GM18498 (cell line): ENCODE results near the gene CBLN3.

Experiments
- ATAC-seq: cut with Tn5 transposase; IDR thresholded peaks from one replicate; pipeline ENCODE4 v1.9.1; 2021; ENCODE audit warnings: mild to moderate bottlenecking, moderate library complexity; ENCODE audit not compliant: unreplicated experiment

Gene CBLN3

GRCh38 chr14:24385524-24385923 is 43.9 kb downstream of the CBLN3 start:
- no peak for ATAC-seq

- ATAC-seq = no peak
These were observed 45.3 kb downstream of the CBLN3 start for GRCh38 chr14:24384169-24384568.

GRCh38 chr14:24382064-24382371 is 47.5 kb downstream of the CBLN3 start:
- no peak for ATAC-seq

- ATAC-seq = no peak
These were observed 48.0 kb downstream of the CBLN3 start for GRCh38 chr14:24381363-24382063.

GRCh38 chr14:24379907-24380730 is 49.3 kb downstream of the CBLN3 start:
- ATAC-seq = no peak

- ATAC-seq = no peak
These were observed 50.2 kb downstream of the CBLN3 start for GRCh38 chr14:24378981-24379906.

GRCh38 chr14:24378327-24378726 is 51.1 kb downstream of the CBLN3 start:
- ATAC-seq = no peak

- ATAC-seq = no peak
These were observed 51.8 kb downstream of the CBLN3 start for GRCh38 chr14:24377657-24378056.

- ATAC-seq = no peak
These were observed 52.3 kb downstream of the CBLN3 start for GRCh38 chr14:24377126-24377525.
